GM23248 (cell line): ENCODE results near the gene LEAP2.

Source experiments
- EZH2 ChIP-seq: fragments of 200-600 bp; sonication (generic); IDR thresholded peaks from 2 replicates; pipeline ENCODE4 v1.6.1; 2018; ENCODE audit warnings: antibody characterized with exemption, mild to moderate bottlenecking; ENCODE audit not compliant: insufficient read depth, poor library complexity, severe bottlenecking
- EZH2phosphoT487 ChIP-seq: fragments of 200-600 bp; sonication (generic); IDR thresholded peaks from 2 replicates; pipeline ENCODE4 v1.6.1; 2018; ENCODE audit warnings: antibody characterized with exemption, moderate library complexity, mild to moderate bottlenecking, low read depth; ENCODE audit not compliant: insufficient read depth

DNA sequence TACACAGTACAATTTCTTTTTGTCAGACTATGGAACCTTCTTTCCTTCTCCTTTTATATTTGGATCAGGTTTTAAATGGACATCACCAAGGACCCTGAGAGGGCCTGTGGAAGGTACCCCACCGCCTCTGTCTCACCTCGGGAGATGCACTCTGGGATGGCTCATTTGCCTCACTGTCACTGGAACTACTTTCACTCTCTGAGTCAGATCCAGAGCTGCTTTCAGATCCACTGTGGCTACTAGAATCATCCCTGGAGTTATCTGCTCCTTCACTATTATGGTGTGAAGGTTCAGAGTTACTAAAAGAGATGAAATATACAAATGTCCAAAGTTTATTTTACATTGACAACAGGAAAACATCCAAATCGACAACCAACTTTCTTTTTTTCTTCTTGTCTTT, 24.6 kb downstream of the LEAP2 start:
- no peak for TF ChIP-seq EZH2
- no peak for TF ChIP-seq EZH2phosphoT487
